ENCODE measurements around the gene PGAM2.
"Not testable (repeated sequence)": the region's sequence is repeated elsewhere in the genome, so short reads cannot be mapped to it uniquely, and the experiment has no call there.

Gene PGAM2

GRCh38 chr7:44022796-44023467, 42.4 kb downstream of the PGAM2 start:
- DNase-seq (ENCODE audit: low read depth) = not testable (repeated sequence)

GRCh38 chr7:44022069-44022468, 43.3 kb downstream of the PGAM2 start:
- not testable (repeated sequence) for DNase-seq (ENCODE audit: low read depth)

GRCh38 chr7:44019825-44020224, 45.5 kb downstream of the PGAM2 start:
- DNase-seq (ENCODE audit: low read depth) = not testable (repeated sequence)

GRCh38 chr7:44018857-44019807, 46.2 kb downstream of the PGAM2 start:
- DNase-seq (ENCODE audit: low read depth) = peak; percentile 99

GRCh38 chr7:44015090-44015489, 50.3 kb downstream of the PGAM2 start:
- not testable (repeated sequence) for DNase-seq (ENCODE audit: low read depth)
